ENCODE results near the gene ZNF423. TPM values are rescaled to one million over a fixed set of nuclear protein-coding genes. Genes with fewer than 3 reads are reported as not detected.
"Not testable (repeated sequence)": the region's sequence is repeated elsewhere in the genome, so short reads cannot be mapped to it uniquely, and the experiment has no call there.

The ZNF423 gene
- total RNA-seq, 1 experiment from 2014 or later: 2.0 TPM

GRCh38 chr16:49871824-49872223, 15.9 kb upstream of the ZNF423 start:
- DNase-seq (ENCODE audit: low read depth): not testable (repeated sequence)

- no peak for DNase-seq (ENCODE audit: low read depth)
Observed at GRCh38 chr16:49869731-49870130, 13.8 kb upstream of the ZNF423 start.

GRCh38 chr16:49867796-49868668, 12.1 kb upstream of the ZNF423 start:
- DNase-seq (ENCODE audit: low read depth): no peak

GRCh38 chr16:49867234-49867633, 11.3 kb upstream of the ZNF423 start:
- DNase-seq (ENCODE audit: low read depth): no peak

GRCh38 chr16:49866595-49867071, 10.7 kb upstream of the ZNF423 start:
- DNase-seq (ENCODE audit: low read depth): no peak

GRCh38 chr16:49862694-49863093, 6.8 kb upstream of the ZNF423 start:
- DNase-seq (ENCODE audit: low read depth): no peak

- DNase-seq (ENCODE audit: low read depth): no peak
Observed at GRCh38 chr16:49861299-49861698, 5.4 kb upstream of the ZNF423 start.

- no peak for DNase-seq (ENCODE audit: low read depth)
Observed at GRCh38 chr16:49860593-49860992, 4.7 kb upstream of the ZNF423 start.

- DNase-seq (ENCODE audit: low read depth): peak; percentile 41
Observed at GRCh38 chr16:49859125-49859811, 3.4 kb upstream of the ZNF423 start.

GRCh38 chr16:49858200-49859124, 2.5 kb upstream of the ZNF423 start:
- peak; percentile 57 for DNase-seq (ENCODE audit: low read depth)

- DNase-seq (ENCODE audit: low read depth): peak; percentile 69
Observed at GRCh38 chr16:49857423-49858181, 1.7 kb upstream of the ZNF423 start.

GRCh38 chr16:49856672-49857330, 889 bp upstream of the ZNF423 start:
- peak; percentile 83 for DNase-seq (ENCODE audit: low read depth)

- DNase-seq (ENCODE audit: low read depth): peak; percentile 90
Observed at GRCh38 chr16:49855280-49855821, 561 bp downstream of the ZNF423 start.

GRCh38 chr16:49854796-49855203, 1.1 kb downstream of the ZNF423 start:
- DNase-seq (ENCODE audit: low read depth): peak; percentile 56

GRCh38 chr16:49854188-49854795, 1.6 kb downstream of the ZNF423 start:
- DNase-seq (ENCODE audit: low read depth): no peak

GRCh38 chr16:49852279-49852678, 3.6 kb downstream of the ZNF423 start:
- DNase-seq (ENCODE audit: low read depth): no peak

GRCh38 chr16:49851468-49851787, 4.5 kb downstream of the ZNF423 start:
- DNase-seq (ENCODE audit: low read depth): no peak

GRCh38 chr16:49850558-49851467, 5.1 kb downstream of the ZNF423 start:
- no peak for DNase-seq (ENCODE audit: low read depth)

- no peak for DNase-seq (ENCODE audit: low read depth)
Observed at GRCh38 chr16:49849754-49850108, 6.2 kb downstream of the ZNF423 start.

Data from Daoy (cell line).